ENCODE data around the gene RBPJL. TPM values are rescaled to one million over a fixed set of nuclear protein-coding genes. Genes with fewer than 3 reads are reported as not detected.
"Not testable (repeated sequence)": the region's sequence is repeated elsewhere in the genome, so short reads cannot be mapped to it uniquely, and the experiment has no call there.

Gene RBPJL
- polyA plus RNA-seq, 3 donors = 0.20 TPM; not detected in 2

- DNase-seq (ENCODE audit: extremely low read depth in 1 of 11, low read depth in 9 of 11, low spot score in 4 of 11) = not testable (repeated sequence)
Measured at GRCh38 chr20:45350795-45351194, 44.2 kb downstream of the RBPJL start.

- DNase-seq (ENCODE audit: extremely low read depth in 1 of 11, low read depth in 9 of 11, low spot score in 4 of 11) = no peak
Measured at GRCh38 chr20:45352729-45353128, 46.1 kb downstream of the RBPJL start.

- DNase-seq (ENCODE audit: extremely low read depth in 1 of 11, low read depth in 9 of 11, low spot score in 4 of 11) = no peak
Measured at GRCh38 chr20:45353746-45354145, 47.1 kb downstream of the RBPJL start.

GRCh38 chr20:45354423-45355208 lies 48.0 kb downstream of the RBPJL start:
- no peak for DNase-seq (ENCODE audit: extremely low read depth in 1 of 11, low read depth in 9 of 11, low spot score in 4 of 11)

- no peak for DNase-seq (ENCODE audit: extremely low read depth in 1 of 11, low read depth in 9 of 11, low spot score in 4 of 11)
Measured at GRCh38 chr20:45355209-45356084, 48.8 kb downstream of the RBPJL start.

- no peak for DNase-seq (ENCODE audit: extremely low read depth in 1 of 11, low read depth in 9 of 11, low spot score in 4 of 11)
Measured at GRCh38 chr20:45358282-45359068, 51.8 kb downstream of the RBPJL start.

GRCh38 chr20:45359069-45359405 lies 52.4 kb downstream of the RBPJL start:
- DNase-seq (ENCODE audit: extremely low read depth in 1 of 11, low read depth in 9 of 11, low spot score in 4 of 11) = no peak

- DNase-seq (ENCODE audit: extremely low read depth in 1 of 11, low read depth in 9 of 11, low spot score in 4 of 11) = no peak
Measured at GRCh38 chr20:45359406-45360148, 52.9 kb downstream of the RBPJL start.

GRCh38 chr20:45361793-45362192 lies 55.2 kb downstream of the RBPJL start:
- DNase-seq (ENCODE audit: extremely low read depth in 1 of 11, low read depth in 9 of 11, low spot score in 4 of 11) = no peak

- peak; percentile 97 to 99 (median 98) for DNase-seq (ENCODE audit: extremely low read depth in 1 of 11, low read depth in 9 of 11, low spot score in 4 of 11)
Measured at GRCh38 chr20:45362804-45363610, 56.4 kb downstream of the RBPJL start, which contains the start of gene SYS1. TSS of gene SYS1 (plus strand) at chr20:45363156. CDS start at chr20:45363532, 376 bp downstream.

- no peak for DNase-seq (ENCODE audit: extremely low read depth in 1 of 11, low read depth in 9 of 11, low spot score in 4 of 11)
Measured at GRCh38 chr20:45363611-45364492, 57.2 kb downstream of the RBPJL start.

GRCh38 chr20:45365444-45365970 lies 58.9 kb downstream of the RBPJL start:
- no peak for DNase-seq (ENCODE audit: extremely low read depth in 1 of 11, low read depth in 9 of 11, low spot score in 4 of 11)

- DNase-seq (ENCODE audit: extremely low read depth in 1 of 11, low read depth in 9 of 11, low spot score in 4 of 11) = no peak
Measured at GRCh38 chr20:45366192-45366591, 59.6 kb downstream of the RBPJL start.

- DNase-seq (ENCODE audit: extremely low read depth in 1 of 11, low read depth in 9 of 11, low spot score in 4 of 11) = no peak
Measured at GRCh38 chr20:45366631-45367030, 60.0 kb downstream of the RBPJL start.

- no peak for DNase-seq (ENCODE audit: extremely low read depth in 1 of 11, low read depth in 9 of 11, low spot score in 4 of 11)
Measured at GRCh38 chr20:45367126-45367525, 60.5 kb downstream of the RBPJL start.

Measured in renal cortex interstitium (tissue), 11 donors.